ENCODE measurements around the gene NOVA1.

NOVA1 gene

GRCh38 chr14:26594148-26594547, 3.7 kb downstream of the NOVA1 start:
- no peak overlapping the region for H3K9ac ChIP-seq (ENCODE audit: low read depth, low read length)
- no peak overlapping the region for H3K27ac ChIP-seq (ENCODE audit: low read depth, low read length)
- no peaks in the 10 kb centered on the region for H3K9me3 ChIP-seq (ENCODE audit: control insufficient read depth, insufficient read depth, low read length)
- H3K36me3 ChIP-seq (ENCODE audit: control insufficient read depth, insufficient read depth, low read length): no peaks in the 10 kb centered on the region
- H3K4me1 ChIP-seq (ENCODE audit: control insufficient read depth, insufficient read depth, low read length): peaks cover 20% of the 10 kb centered on the region
- no peak overlapping the region; the same call in 1 of the 2 replicates for H3K4me3 ChIP-seq (ENCODE audit: low read depth, low read length)
- peaks cover 5% of the 10 kb centered on the region; the same call in 1 of the 2 replicates for H3K27me3 ChIP-seq (ENCODE audit: control insufficient read depth, insufficient read depth, low read length)

GRCh38 chr14:26593357-26593756, 4.5 kb downstream of the NOVA1 start:
- H3K36me3 ChIP-seq (ENCODE audit: control insufficient read depth, insufficient read depth, low read length): no peaks in the 10 kb centered on the region
- no peak overlapping the region for H3K4me3 ChIP-seq (ENCODE audit: low read depth, low read length)
- no peak overlapping the region for H3K9ac ChIP-seq (ENCODE audit: low read depth, low read length)
- no peaks in the 10 kb centered on the region for H3K27me3 ChIP-seq (ENCODE audit: control insufficient read depth, insufficient read depth, low read length)
- H3K4me1 ChIP-seq (ENCODE audit: control insufficient read depth, insufficient read depth, low read length): peaks cover 20% of the 10 kb centered on the region
- no peak overlapping the region for H3K27ac ChIP-seq (ENCODE audit: low read depth, low read length)
- H3K9me3 ChIP-seq (ENCODE audit: control insufficient read depth, insufficient read depth, low read length): no peaks in the 10 kb centered on the region

DNA sequence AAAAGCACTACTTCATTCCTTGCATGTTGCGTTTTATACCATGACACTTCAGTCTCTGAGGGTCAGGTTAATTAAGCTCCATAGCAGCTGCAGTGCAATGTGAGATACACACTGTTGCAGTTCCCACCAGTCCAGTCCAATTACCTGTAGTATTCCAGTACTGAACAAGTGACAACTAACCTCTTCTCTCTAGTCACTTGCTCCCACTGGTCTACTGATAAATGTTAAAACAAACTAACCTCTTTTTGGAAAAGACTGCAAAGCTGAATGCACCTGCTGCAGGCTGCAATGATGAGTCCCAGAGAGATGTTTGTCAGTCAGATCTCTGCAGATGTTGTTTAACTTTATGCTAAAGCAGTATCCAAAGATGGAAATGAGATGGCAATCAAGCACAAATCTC, 7.9 kb downstream of the NOVA1 start:
- Histone ChIP-seq H3K27me3 (ENCODE audit: control insufficient read depth, insufficient read depth, low read length) (no peaks in the 10 kb centered on the region), H3K9ac (ENCODE audit: low read depth, low read length) (no peak overlapping the region), H3K27ac (ENCODE audit: low read depth, low read length) (no peak overlapping the region), H3K4me3 (ENCODE audit: low read depth, low read length) (no peak overlapping the region), H3K9me3 (ENCODE audit: control insufficient read depth, insufficient read depth, low read length) (no peaks in the 10 kb centered on the region), H3K36me3 (ENCODE audit: control insufficient read depth, insufficient read depth, low read length) (no peaks in the 10 kb centered on the region), H3K4me1 (ENCODE audit: control insufficient read depth, insufficient read depth, low read length) (peaks cover 27% of the 10 kb centered on the region)

- Histone ChIP-seq H3K9ac (ENCODE audit: low read depth, low read length) (no peak overlapping the region), H3K36me3 (ENCODE audit: control insufficient read depth, insufficient read depth, low read length) (no peaks in the 10 kb centered on the region), H3K27ac (ENCODE audit: low read depth, low read length) (no peak overlapping the region), H3K4me3 (ENCODE audit: low read depth, low read length) (no peak overlapping the region), H3K27me3 (ENCODE audit: control insufficient read depth, insufficient read depth, low read length) (no peaks in the 10 kb centered on the region), H3K9me3 (ENCODE audit: control insufficient read depth, insufficient read depth, low read length) (no peaks in the 10 kb centered on the region), H3K4me1 (ENCODE audit: control insufficient read depth, insufficient read depth, low read length) (no peaks in the 10 kb centered on the region)
Measured at GRCh38 chr14:26577711-26578110, 20.1 kb downstream of the NOVA1 start.

- Histone ChIP-seq H3K4me1 (ENCODE audit: control insufficient read depth, insufficient read depth, low read length) (peaks cover 21% of the 10 kb centered on the region), H3K4me3 (ENCODE audit: low read depth, low read length) (no peak overlapping the region), H3K27me3 (ENCODE audit: control insufficient read depth, insufficient read depth, low read length) (no peaks in the 10 kb centered on the region), H3K36me3 (ENCODE audit: control insufficient read depth, insufficient read depth, low read length) (no peaks in the 10 kb centered on the region), H3K9me3 (ENCODE audit: control insufficient read depth, insufficient read depth, low read length) (no peaks in the 10 kb centered on the region), H3K9ac (ENCODE audit: low read depth, low read length) (no peak overlapping the region), H3K27ac (ENCODE audit: low read depth, low read length) (peak overlapping the region; percentile 12)
Measured at GRCh38 chr14:26554069-26554772, 43.6 kb downstream of the NOVA1 start.

GRCh38 chr14:26549571-26549970, 48.3 kb downstream of the NOVA1 start:
- Histone ChIP-seq H3K4me3 (ENCODE audit: low read depth, low read length) (no peak overlapping the region), H3K9ac (ENCODE audit: low read depth, low read length) (no peak overlapping the region), H3K4me1 (ENCODE audit: control insufficient read depth, insufficient read depth, low read length) (peaks cover 15% of the 10 kb centered on the region), H3K9me3 (ENCODE audit: control insufficient read depth, insufficient read depth, low read length) (no peaks in the 10 kb centered on the region), H3K27me3 (ENCODE audit: control insufficient read depth, insufficient read depth, low read length) (no peaks in the 10 kb centered on the region), H3K36me3 (ENCODE audit: control insufficient read depth, insufficient read depth, low read length) (no peaks in the 10 kb centered on the region), H3K27ac (ENCODE audit: low read depth, low read length) (no peak overlapping the region)

- Histone ChIP-seq H3K27me3 (ENCODE audit: control insufficient read depth, insufficient read depth, low read length) (no peaks in the 10 kb centered on the region), H3K9me3 (ENCODE audit: control insufficient read depth, insufficient read depth, low read length) (no peaks in the 10 kb centered on the region), H3K36me3 (ENCODE audit: control insufficient read depth, insufficient read depth, low read length) (no peaks in the 10 kb centered on the region), H3K4me3 (ENCODE audit: low read depth, low read length) (no peak overlapping the region), H3K27ac (ENCODE audit: low read depth, low read length) (no peak overlapping the region), H3K9ac (ENCODE audit: low read depth, low read length) (no peak overlapping the region), H3K4me1 (ENCODE audit: control insufficient read depth, insufficient read depth, low read length) (peaks cover 5% of the 10 kb centered on the region)
Measured at GRCh38 chr14:26548406-26548805, 49.4 kb downstream of the NOVA1 start.

DNA sequence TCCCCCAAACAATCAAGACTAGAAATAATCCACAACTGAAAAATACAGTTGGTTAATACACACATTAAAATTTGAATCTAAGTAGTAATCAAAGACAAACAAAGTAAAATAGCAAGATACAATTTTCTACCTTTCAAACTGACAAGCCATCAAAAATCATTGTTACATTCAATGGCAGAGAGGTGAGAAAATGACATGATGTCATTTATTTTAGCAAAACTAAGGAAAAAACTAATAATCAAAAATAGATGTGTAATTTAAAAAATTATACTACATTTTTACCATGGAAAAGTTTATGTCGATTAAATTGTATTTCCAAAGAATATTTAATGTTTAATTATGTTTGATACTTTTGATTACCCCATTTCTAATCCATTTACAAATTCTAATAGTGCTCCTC, 59.7 kb downstream of the NOVA1 start:
- Histone ChIP-seq H3K27me3 (ENCODE audit: control insufficient read depth, insufficient read depth, low read length) (no peaks in the 10 kb centered on the region), H3K4me1 (ENCODE audit: control insufficient read depth, insufficient read depth, low read length) (no peaks in the 10 kb centered on the region), H3K9ac (ENCODE audit: low read depth, low read length) (no peak overlapping the region), H3K4me3 (ENCODE audit: low read depth, low read length) (no peak overlapping the region), H3K27ac (ENCODE audit: low read depth, low read length) (no peak overlapping the region), H3K9me3 (ENCODE audit: control insufficient read depth, insufficient read depth, low read length) (no peaks in the 10 kb centered on the region; the same call in 1 of the 2 replicates), H3K36me3 (ENCODE audit: control insufficient read depth, insufficient read depth, low read length) (no peaks in the 10 kb centered on the region)

- Histone ChIP-seq H3K9me3 (ENCODE audit: control insufficient read depth, insufficient read depth, low read length) (no peaks in the 10 kb centered on the region), H3K4me3 (ENCODE audit: low read depth, low read length) (no peak overlapping the region), H3K4me1 (ENCODE audit: control insufficient read depth, insufficient read depth, low read length) (peaks cover 8% of the 10 kb centered on the region; the same call in 1 of the 2 replicates), H3K27ac (ENCODE audit: low read depth, low read length) (no peak overlapping the region), H3K36me3 (ENCODE audit: control insufficient read depth, insufficient read depth, low read length) (no peaks in the 10 kb centered on the region), H3K27me3 (ENCODE audit: control insufficient read depth, insufficient read depth, low read length) (no peaks in the 10 kb centered on the region), H3K9ac (ENCODE audit: low read depth, low read length) (no peak overlapping the region)
Measured at GRCh38 chr14:26531894-26532293, 65.9 kb downstream of the NOVA1 start.

DNA sequence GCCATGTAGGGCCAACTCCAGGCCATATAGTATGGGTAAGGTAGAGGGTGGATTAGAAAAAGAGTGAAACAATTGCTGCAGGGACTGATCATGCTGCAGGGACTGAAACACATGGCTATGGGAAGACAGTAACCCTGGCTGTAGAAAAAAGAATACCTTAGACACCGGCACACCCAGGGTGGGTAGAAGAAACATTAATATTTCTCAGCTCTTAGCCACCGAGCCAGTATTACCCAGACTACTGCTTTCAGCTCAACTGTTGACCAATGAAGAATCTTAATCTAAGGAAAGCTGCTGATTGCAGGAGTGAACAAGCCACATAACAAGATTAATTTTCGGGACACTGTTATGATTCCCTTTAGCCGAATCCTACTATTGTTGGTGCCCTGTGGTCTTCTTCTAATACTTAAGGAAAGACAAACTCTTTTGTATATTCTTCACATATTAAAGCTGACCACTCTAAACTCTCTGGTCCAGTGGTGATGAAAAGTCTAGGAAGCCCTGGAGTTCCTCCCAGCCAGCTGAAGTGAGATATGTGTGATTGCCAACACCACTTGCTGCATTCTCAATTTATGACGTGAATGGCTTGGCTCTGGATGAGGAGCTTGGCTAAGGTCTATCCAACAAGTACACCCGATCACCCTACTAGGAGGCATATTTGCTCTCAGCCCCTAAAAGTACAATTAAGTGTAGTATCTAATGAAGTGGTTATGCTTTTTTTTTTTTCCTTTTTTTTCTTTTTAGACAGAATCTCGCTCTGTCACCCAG, 69.2 kb downstream of the NOVA1 start:
- no peaks in the 10 kb centered on the region for H3K9me3 ChIP-seq (ENCODE audit: control insufficient read depth, insufficient read depth, low read length)
- H3K27ac ChIP-seq (ENCODE audit: low read depth, low read length): no peak overlapping the region
- no peaks in the 10 kb centered on the region for H3K27me3 ChIP-seq (ENCODE audit: control insufficient read depth, insufficient read depth, low read length)
- H3K36me3 ChIP-seq (ENCODE audit: control insufficient read depth, insufficient read depth, low read length): no peaks in the 10 kb centered on the region
- H3K4me3 ChIP-seq (ENCODE audit: low read depth, low read length): no peak overlapping the region
- H3K4me1 ChIP-seq (ENCODE audit: control insufficient read depth, insufficient read depth, low read length): peaks cover 8% of the 10 kb centered on the region; the same call in 1 of the 2 replicates
- H3K9ac ChIP-seq (ENCODE audit: low read depth, low read length): no peak overlapping the region

GRCh38 chr14:26527095-26527494, 70.7 kb downstream of the NOVA1 start:
- Histone ChIP-seq H3K36me3 (ENCODE audit: control insufficient read depth, insufficient read depth, low read length) (no peaks in the 10 kb centered on the region), H3K27ac (ENCODE audit: low read depth, low read length) (no peak overlapping the region)

More at GRCh38 chr14:26527095-26527494, 70.7 kb downstream of the NOVA1 start:
- H3K27me3 ChIP-seq (ENCODE audit: control insufficient read depth, insufficient read depth, low read length): no peaks in the 10 kb centered on the region
- H3K9ac ChIP-seq (ENCODE audit: low read depth, low read length): no peak overlapping the region
- H3K4me1 ChIP-seq (ENCODE audit: control insufficient read depth, insufficient read depth, low read length): peaks cover 13% of the 10 kb centered on the region
- no peaks in the 10 kb centered on the region for H3K9me3 ChIP-seq (ENCODE audit: control insufficient read depth, insufficient read depth, low read length)
- no peak overlapping the region for H3K4me3 ChIP-seq (ENCODE audit: low read depth, low read length)
